Thyroid gland (tissue), 4 donors: ENCODE measurements around the gene TEX38. TPM values are rescaled to one million over a fixed set of nuclear protein-coding genes. Genes with fewer than 3 reads are reported as not detected.

Source experiments
- DNase-seq, 2 donors: peaks; one replicate each; pipeline ENCODE4 v3.0.0-alpha.2; 2019
- H3K27ac ChIP-seq, 3 donors: fragments of 200-600 bp; sonication (generic); 1 replicate in 2 of 3; 2 replicates in 1 of 3; pipeline ENCODE4 v1.5.1; 2016 to 2019; ENCODE audit warnings: mild to moderate bottlenecking in 1 of 3, moderate library complexity in 1 of 3
- H3K27me3 ChIP-seq: fragments of 200-600 bp; sonication (generic); one replicate; pipeline ENCODE4 v1.5.1; 2019
- H3K36me3 ChIP-seq, 2 donors: fragments of 200-600 bp; sonication (generic); one replicate each; pipeline ENCODE4 v1.5.1; 2016 to 2019
- H3K4me1 ChIP-seq, 2 donors: fragments of 200-600 bp; sonication (generic); one replicate each; pipeline ENCODE4 v1.5.1; 2017 to 2019
- H3K4me3 ChIP-seq, 3 donors: fragments of 200-600 bp; sonication (generic); replicated peaks in 1 of 3; 1 replicate in 2 of 3; 2 replicates in 1 of 3; pipeline ENCODE4 v1.5.1; 2016; ENCODE audit warnings: mild to moderate bottlenecking in 1 of 3
- H3K9me3 ChIP-seq: fragments of 200-600 bp; sonication (generic); one replicate; pipeline ENCODE4 v1.5.1; 2017
- CTCF ChIP-seq, 6 experiments: fragments of 200-600 bp in 3 of 6; fragments of 450-650 bp in 3 of 6; sonication (generic) in 3 of 6; IDR thresholded peaks; one replicate each; pipeline ENCODE4 v1.5.1; 2016 to 2019; ENCODE audit warnings: antibody characterized with exemption in 6 of 6, mild to moderate bottlenecking in 2 of 6, inconsistent platforms in 1 of 6, moderate library complexity in 1 of 6
- POLR2A ChIP-seq, 2 donors: fragments of 450-650 bp; IDR thresholded peaks; one replicate each; pipeline ENCODE4 v1.6.1; 2017; ENCODE audit warnings: antibody characterized with exemption in 2 of 2, mild to moderate bottlenecking in 2 of 2, moderate library complexity in 1 of 2
- WGBS, 2 donors: methylation state at CpG; one replicate each; pipeline ENCODE4 v1.1.5; 2017; 5-methylcytosine and 5-hydroxymethylcytosine counted together
- intact Hi-C: fragments of 100-400 bp; cut with DNase I; formaldehyde crosslinking; loops from one replicate; pipeline ENCODE4 v1.15.1; 2023
- total RNA-seq, 4 donors: library from RNA; depleted of rRNA; stranded (reverse); fragments of >200 nt; gene quantifications; one replicate each; pipeline ENCODE4 v1.2.3, GENCODE V29; 2016

Gene TEX38
- total RNA-seq, 4 donors from 2014 or later: 2.1 TPM; not detected in 3

GRCh38 chr1:46635205-46635604 is 36.4 kb upstream of the TEX38 start:
- WGBS, 2 donors: 97 to 100% methylated on average over 2 of the region's 2 CpGs
- intact Hi-C loops: no loop called here

GRCh38 chr1:46637444-46638083 is 34.1 kb upstream of the TEX38 start:
- H3K27ac ChIP-seq: no peak overlapping the region
- intact Hi-C loops: no loop called here
- H3K27me3 ChIP-seq: no peaks in the 10 kb centered on the region
- H3K9me3 ChIP-seq: no peaks in the 10 kb centered on the region
- TF ChIP-seq CTCF (IDR thresholded peaks at IDR 0.05): no peak
- TF ChIP-seq POLR2A (IDR thresholded peaks at IDR 0.05): no peak
- H3K4me3 ChIP-seq: no peak overlapping the region
- peaks cover 3 to 30% of the 10 kb centered on the region in 2 donors for H3K36me3 ChIP-seq
- no peak for DNase-seq
- H3K4me1 ChIP-seq: peaks cover 0 to 4% of the 10 kb centered on the region in 2 donors
- WGBS, 2 donors: 32 to 37% methylated on average over 2 of the region's 2 CpGs

More at GRCh38 chr1:46635205-46635604, 36.4 kb upstream of the TEX38 start:
- H3K4me1 ChIP-seq: no peaks in the 10 kb centered on the region
- no peaks in the 10 kb centered on the region for H3K27me3 ChIP-seq
- DNase-seq: no peak
- peaks cover 13 to 36% of the 10 kb centered on the region in 2 donors for H3K36me3 ChIP-seq
- TF ChIP-seq CTCF (IDR thresholded peaks at IDR 0.05) (no peak), POLR2A (IDR thresholded peaks at IDR 0.05) (no peak)
- no peaks in the 10 kb centered on the region for H3K9me3 ChIP-seq
- no peak overlapping the region for H3K4me3 ChIP-seq
- no peak overlapping the region for H3K27ac ChIP-seq

GRCh38 chr1:46638921-46639320 is 32.7 kb upstream of the TEX38 start:
- H3K36me3 ChIP-seq: peaks cover 0 to 23% of the 10 kb centered on the region in 2 donors
- no peak overlapping the region for H3K27ac ChIP-seq
- peaks cover 8 to 17% of the 10 kb centered on the region in 2 donors for H3K4me1 ChIP-seq
- DNase-seq: no peak
- TF ChIP-seq POLR2A (IDR thresholded peaks at IDR 0.05) (no peak), CTCF (IDR thresholded peaks at IDR 0.05) (no peak)
- H3K4me3 ChIP-seq: no peak overlapping the region
- intact Hi-C loops: no loop called here
- H3K9me3 ChIP-seq: no peaks in the 10 kb centered on the region
- no peaks in the 10 kb centered on the region for H3K27me3 ChIP-seq

- peaks cover 8 to 18% of the 10 kb centered on the region in 2 donors for H3K4me1 ChIP-seq
- no peaks in the 10 kb centered on the region for H3K27me3 ChIP-seq
- no peak for TF ChIP-seq CTCF (IDR thresholded peaks at IDR 0.05)
- no peak for TF ChIP-seq POLR2A (IDR thresholded peaks at IDR 0.05)
- H3K4me3 ChIP-seq: no peak overlapping the region
- H3K36me3 ChIP-seq: peaks cover 0 to 17% of the 10 kb centered on the region in 2 donors
- no peaks in the 10 kb centered on the region for H3K9me3 ChIP-seq
- no peak overlapping the region for H3K27ac ChIP-seq
- no peak for DNase-seq
- intact Hi-C loops: no loop called here
- 95 to 100% methylated on average over 1 of the region's 1 CpG for WGBS, 2 donors
Observed at GRCh38 chr1:46639547-46639946, 32.1 kb upstream of the TEX38 start.

GRCh38 chr1:46642115-46642680 is 29.5 kb upstream of the TEX38 start:
- Histone ChIP-seq H3K4me1 (peaks cover 8 to 18% of the 10 kb centered on the region in 2 donors), H3K27ac (no peak overlapping the region), H3K27me3 (no peaks in the 10 kb centered on the region), H3K4me3 (no peak overlapping the region), H3K9me3 (no peaks in the 10 kb centered on the region), H3K36me3 (no peaks in the 10 kb centered on the region)
- no peak for DNase-seq
- intact Hi-C loops: no loop called here
- TF ChIP-seq POLR2A (IDR thresholded peaks at IDR 0.05): no peak
- TF ChIP-seq CTCF (IDR thresholded peaks at IDR 0.05): no peak
